Right lung (tissue), 5 donors: ENCODE data around the gene CCL28. TPM values are rescaled to one million over a fixed set of nuclear protein-coding genes. Genes with fewer than 3 reads are reported as not detected.

Experiments used
- DNase-seq, 2 donors: peaks; one replicate each; pipeline ENCODE4 v3.0.0-alpha.2; 2013
- polyA plus RNA-seq, 5 donors: library from polyadenylated mRNA; unstranded; fragments of 120-200 nt; gene quantifications; one replicate each; pipeline versions ENCODE4 v1.2.1 to v1.2.3, GENCODE V29; 2013; ENCODE audit warnings: inconsistent platforms in 1 of 5, low replicate concordance in 1 of 5; ENCODE audit not compliant: insufficient read length in 5 of 5, insufficient read depth in 1 of 5

CCL28 gene
- polyA plus RNA-seq, 5 donors = 0.31 to 0.77 (median 0.42) TPM

- peak; percentile 62 to 63 for DNase-seq
These were observed 54.3 kb downstream of the CCL28 start for GRCh38 chr5:43357878-43358281.

GRCh38 chr5:43357067-43357466 lies 55.1 kb downstream of the CCL28 start:
- peak; percentile 7 to 11 for DNase-seq

- no peak for DNase-seq
These were observed 57.4 kb downstream of the CCL28 start for GRCh38 chr5:43354774-43355173.

- DNase-seq = no peak
These were observed 58.5 kb downstream of the CCL28 start for GRCh38 chr5:43353668-43354067.

- no peak for DNase-seq
These were observed 59.3 kb downstream of the CCL28 start for GRCh38 chr5:43352915-43353314.

- no peak for DNase-seq
These were observed 60.1 kb downstream of the CCL28 start for GRCh38 chr5:43352131-43352530.

GRCh38 chr5:43348861-43349363 lies 63.3 kb downstream of the CCL28 start:
- DNase-seq = no peak

GRCh38 chr5:43348207-43348606 lies 64.0 kb downstream of the CCL28 start:
- DNase-seq = no peak

- DNase-seq = no peak
These were observed 73.3 kb downstream of the CCL28 start for GRCh38 chr5:43338862-43339261.

- no peak for DNase-seq
These were observed 76.0 kb downstream of the CCL28 start for GRCh38 chr5:43336159-43336558.

- DNase-seq = no peak
These were observed 76.5 kb downstream of the CCL28 start for GRCh38 chr5:43335681-43336080.

- DNase-seq = no peak
These were observed 79.8 kb downstream of the CCL28 start for GRCh38 chr5:43332401-43332800.

Other genes with a start within 250 kb of the CCL28 start
- gene NIM1K, start 220.2 kb downstream of the CCL28 start, polyA plus RNA-seq = under 1 TPM; 0.31 to 0.96 (median 0.44) TPM
- gene HMGCS1, start 99.0 kb downstream of the CCL28 start, polyA plus RNA-seq = 10 to 100 TPM; 46.6 to 69.2 (median 55.0) TPM
- 10 to 100 TPM; 12.1 to 18.1 (median 14.0) TPM for gene TMEM267, start 71.5 kb upstream of the CCL28 start, polyA plus RNA-seq
- gene C5orf34, start 102.8 kb upstream of the CCL28 start, polyA plus RNA-seq = 10 to 100 TPM in 1 of 5 donors, 1 to 10 TPM in 4; 4.3 to 11.9 (median 8.1) TPM
- gene PAIP1, start 144.7 kb upstream of the CCL28 start, polyA plus RNA-seq = 100 to 1,000 TPM; 109 to 151 (median 124) TPM
- gene NNT, start 190.8 kb upstream of the CCL28 start, polyA plus RNA-seq = 10 to 100 TPM; 63.3 to 97.7 (median 91.4) TPM